IPS-NIHi7 (cell line): ENCODE data around the gene CALM3.
A peak's percentile ranks its signal among the peaks of the same experiment; 100 is the strongest.
"Not testable (repeated sequence)": the region's sequence is repeated elsewhere in the genome, so short reads cannot be mapped to it uniquely, and the experiment has no call there.

Experiments
- DNase-seq: peaks from one replicate; pipeline ENCODE4 v3.0.0; 2012; ENCODE audit warnings: mixed read lengths; ENCODE audit errors: extremely low spot score

The CALM3 gene

DNA sequence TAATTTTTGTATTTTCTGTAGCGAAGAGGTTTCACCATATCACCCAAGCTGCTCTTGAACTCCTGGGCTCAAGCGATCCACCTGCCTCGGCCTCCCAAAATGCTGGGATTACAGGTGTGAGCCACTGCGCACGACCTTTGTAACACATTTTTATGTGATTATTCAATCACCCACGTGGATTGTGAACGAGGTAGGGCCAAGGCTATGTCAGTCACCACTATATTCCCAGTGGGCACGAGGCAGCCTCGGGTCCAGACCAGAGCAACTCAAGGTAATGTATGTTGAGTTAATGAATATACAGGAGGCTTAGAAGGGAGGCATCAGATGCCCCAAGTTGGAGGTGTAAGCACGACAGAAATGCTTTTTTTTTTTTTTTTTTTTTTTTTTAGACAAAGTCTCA, 14.8 kb downstream of the CALM3 start:
- DNase-seq: no peak

- DNase-seq: peak; percentile 86
These were observed 15.6 kb downstream of the CALM3 start for GRCh38 chr19:46616631-46617322.

GRCh38 chr19:46617601-46618000, 16.5 kb downstream of the CALM3 start:
- DNase-seq: no peak

GRCh38 chr19:46618670-46619231, 17.6 kb downstream of the CALM3 start:
- no peak for DNase-seq

DNA sequence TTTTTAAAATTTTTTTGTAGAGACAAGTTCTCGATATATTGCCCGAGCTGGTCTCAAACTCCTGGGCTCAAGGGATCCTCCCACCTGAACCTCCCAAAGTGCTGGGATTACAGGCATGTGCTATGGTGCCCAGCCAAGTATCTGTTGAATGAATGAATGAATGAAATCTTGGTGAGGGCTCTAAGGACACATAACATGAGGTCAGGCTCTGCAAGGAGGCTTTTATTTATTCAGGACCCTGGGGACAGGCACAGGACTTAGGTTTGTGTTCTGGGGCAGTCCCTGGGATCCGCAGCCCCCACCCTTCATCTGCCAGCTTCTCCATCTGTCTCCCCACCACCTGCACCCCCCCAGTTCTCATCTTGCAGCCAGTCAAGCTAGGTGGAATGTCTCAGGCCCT, 19.1 kb downstream of the CALM3 start:
- no peak for DNase-seq

- no peak for DNase-seq
These were observed 19.6 kb downstream of the CALM3 start for GRCh38 chr19:46620716-46621115.

GRCh38 chr19:46621191-46622117, 20.3 kb downstream of the CALM3 start:
- DNase-seq: no peak

GRCh38 chr19:46622118-46622446, 21.0 kb downstream of the CALM3 start:
- DNase-seq: no peak

- DNase-seq: no peak
These were observed 22.9 kb downstream of the CALM3 start for GRCh38 chr19:46623915-46624502.

DNA sequence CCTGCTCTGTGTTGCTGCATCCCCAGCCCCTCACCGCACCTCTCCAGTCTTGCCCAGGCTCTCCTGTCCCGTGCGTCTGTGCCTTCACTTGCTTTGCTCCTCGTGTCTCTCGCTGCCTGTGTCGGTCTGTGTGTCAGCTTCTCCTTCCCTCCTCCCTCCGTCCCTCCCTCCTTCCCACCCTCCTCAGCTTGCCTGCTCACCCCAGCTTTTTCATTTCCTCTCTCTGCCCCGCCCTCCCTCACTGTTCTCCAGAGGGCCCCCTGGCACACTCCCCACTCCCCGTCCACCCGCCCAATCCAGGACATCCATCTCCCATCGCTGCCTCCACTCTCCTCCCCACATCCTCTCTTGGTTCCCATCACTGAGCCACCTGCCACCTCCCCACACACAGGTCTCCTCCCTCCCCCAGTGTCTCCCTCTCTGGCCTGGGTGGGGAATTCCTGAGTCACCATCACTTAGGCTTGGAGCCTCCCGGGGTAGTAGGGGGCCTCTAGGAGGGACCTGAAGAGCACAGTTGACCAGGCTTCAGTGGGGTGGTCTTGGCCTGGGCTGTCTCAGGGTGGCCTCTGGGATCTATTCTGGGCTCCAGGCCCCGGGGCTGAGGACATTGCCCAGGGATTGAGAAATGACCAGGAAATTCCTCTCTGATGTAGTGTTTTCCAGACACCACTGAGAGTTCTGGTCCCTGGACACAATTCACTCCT, 24.0 kb downstream of the CALM3 start, which contains the start of gene PTGIR:
Gene PTGIR, minus strand, starts transcription at position 132 of the 704 bp plus-strand sequence. CDS start 864 bp downstream, outside the sequence.
- no peak for DNase-seq

GRCh38 chr19:46625731-46626130, 24.6 kb downstream of the CALM3 start:
- no peak for DNase-seq

GRCh38 chr19:46626446-46626845, 25.3 kb downstream of the CALM3 start:
- DNase-seq: no peak

GRCh38 chr19:46628970-46629369, 27.8 kb downstream of the CALM3 start:
- not testable (repeated sequence) for DNase-seq

DNA sequence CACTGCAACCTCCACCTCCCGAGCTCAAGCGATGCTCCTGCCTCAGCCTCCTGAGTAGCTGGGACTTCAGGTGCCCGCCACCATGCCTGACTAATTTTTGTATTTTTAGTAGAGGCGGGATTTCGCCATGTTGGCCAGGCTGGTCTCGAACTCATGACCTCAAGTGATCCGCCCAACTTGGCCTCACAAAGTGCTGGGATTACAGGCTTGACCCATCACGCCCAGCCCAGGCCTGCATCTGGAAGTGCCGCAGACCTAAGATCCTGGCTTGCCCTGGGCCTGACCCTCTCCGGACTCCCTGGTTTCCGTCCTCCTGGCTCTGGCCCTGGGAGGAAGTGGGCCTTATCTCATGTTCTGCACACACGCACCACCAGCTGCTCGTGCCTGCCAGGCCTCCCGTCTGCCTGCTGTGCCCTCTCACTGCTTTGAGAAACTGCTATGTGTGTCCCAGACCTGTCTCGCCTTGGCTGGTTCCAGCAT, 28.5 kb downstream of the CALM3 start:
- no peak for DNase-seq

DNA sequence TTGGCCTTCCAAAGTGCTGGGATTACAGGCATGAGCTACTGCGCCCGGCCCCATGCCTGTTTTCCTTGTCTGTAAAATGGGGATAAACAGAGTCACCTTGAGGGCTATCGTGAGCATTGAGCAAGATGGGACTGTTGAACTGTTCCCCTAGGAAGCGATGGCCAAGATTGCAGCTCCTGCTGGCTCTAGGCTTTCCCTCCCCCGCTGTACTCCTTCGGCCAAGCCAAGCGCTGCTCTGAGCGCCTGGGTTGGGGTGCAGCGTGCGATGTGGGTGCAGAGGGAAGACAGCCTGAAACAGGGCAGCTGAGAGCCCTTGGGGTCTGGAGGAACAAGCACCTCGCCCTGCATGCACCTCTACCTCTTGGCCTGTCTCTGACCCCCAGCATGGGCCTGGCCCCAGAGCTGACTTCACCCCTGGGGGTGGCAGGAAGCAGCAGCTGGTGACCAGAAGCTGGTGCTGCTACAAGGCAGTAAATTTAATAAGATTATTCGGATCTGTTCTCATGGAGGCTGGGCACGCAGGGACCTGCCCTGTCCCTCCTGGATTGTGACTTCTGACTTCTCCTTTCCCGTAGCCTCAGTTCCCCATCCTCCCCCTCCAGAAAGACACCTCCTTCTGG, 29.6 kb downstream of the CALM3 start:
- DNase-seq: no peak

DNA sequence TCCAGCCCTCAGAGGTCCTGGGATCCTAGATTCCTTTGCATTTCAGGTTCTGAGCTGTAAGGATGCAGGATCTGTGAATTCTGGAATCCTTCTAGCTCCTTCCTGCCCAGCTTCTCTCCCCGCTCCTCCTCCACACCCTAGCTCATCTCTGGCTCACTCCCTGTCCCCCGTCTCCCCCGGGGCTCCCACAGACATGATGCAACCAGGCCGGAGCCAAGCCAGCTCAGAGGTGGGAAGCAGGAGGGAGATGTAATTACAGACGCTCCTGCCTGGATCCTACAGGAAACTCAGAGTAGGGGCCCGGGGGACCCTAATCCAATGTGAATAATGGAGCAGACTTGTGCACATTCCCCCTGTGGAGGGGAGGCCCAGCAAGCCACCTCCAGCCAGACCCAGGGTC, 30.4 kb downstream of the CALM3 start:
- no peak for DNase-seq

- DNase-seq: no peak
These were observed 32.0 kb downstream of the CALM3 start for GRCh38 chr19:46633130-46633529.

DNA sequence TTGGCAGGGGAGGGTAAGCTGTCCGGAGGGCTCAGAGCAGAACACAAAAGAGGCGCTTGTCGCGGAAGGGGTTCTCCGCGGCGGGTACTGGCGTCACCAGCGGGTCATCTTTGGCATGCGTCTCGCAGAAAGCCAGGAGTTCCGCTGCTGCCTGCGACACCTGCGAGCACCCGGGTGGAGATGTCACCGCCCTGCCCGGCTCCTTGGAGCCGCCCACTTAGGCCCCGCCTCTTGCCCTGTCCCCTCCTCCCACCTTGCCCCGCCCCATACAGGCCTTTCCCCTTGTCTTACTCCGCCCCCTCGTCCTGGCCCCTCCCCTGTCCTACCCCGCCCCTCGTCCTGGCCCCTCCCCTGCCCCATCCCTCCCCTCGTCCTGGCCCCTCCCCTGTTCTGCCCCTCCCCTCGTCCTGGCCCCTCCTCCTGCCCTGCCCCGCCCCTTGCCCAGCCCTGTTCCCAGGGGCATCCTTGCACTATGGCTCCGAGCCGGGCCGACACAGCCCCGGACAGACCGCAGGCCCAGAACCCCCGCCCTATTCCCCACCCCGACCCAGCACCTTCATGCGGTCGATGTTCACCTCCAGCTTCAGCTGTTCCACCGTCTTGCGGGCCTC, 33.0 kb downstream of the CALM3 start:
- peak; percentile 98 for DNase-seq

- no peak for DNase-seq
These were observed 33.6 kb downstream of the CALM3 start for GRCh38 chr19:46634656-46635218.
